Suppressor macrophage (primary cell): ENCODE measurements around the gene TUSC7.

ENCODE experiments used
- DNase-seq, 4 experiments: peaks; one replicate each; pipeline ENCODE4 v3.0.0-alpha.2; 2020 to 2022
- total RNA-seq, 17 experiments: gene quantifications; one replicate each; lab custom pipeline; 2026; ENCODE audit warnings: mixed read lengths in 6 of 17, inconsistent platforms in 3 of 17; lab: John Stamatoyannopoulos, UW

TUSC7 gene
- 0 to 0.88 (median 0) reads per million in 17 experiments for total RNA-seq

DNA sequence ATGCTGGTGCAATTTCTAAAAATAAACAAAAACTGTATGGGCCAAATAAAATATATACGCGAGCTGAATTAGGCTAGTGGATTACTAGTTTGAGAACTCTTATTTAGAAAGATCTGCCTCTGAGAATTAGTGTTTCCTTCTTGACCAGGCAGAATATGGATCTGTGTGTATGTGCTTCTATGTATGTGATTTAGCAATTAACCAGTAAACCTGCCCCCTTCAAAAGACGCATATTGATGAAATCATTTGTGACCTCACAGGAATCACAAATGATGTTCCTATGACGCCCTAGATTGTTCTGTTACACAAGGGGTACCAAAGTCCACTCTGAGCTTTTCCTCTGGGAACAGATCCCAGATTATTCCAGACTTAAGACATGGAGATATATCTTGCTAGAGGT, at the start of gene TUSC7:
Gene TUSC7, plus strand, starts transcription at position 301 of the 400 bp plus-strand sequence.
- DNase-seq = no peak

DNA sequence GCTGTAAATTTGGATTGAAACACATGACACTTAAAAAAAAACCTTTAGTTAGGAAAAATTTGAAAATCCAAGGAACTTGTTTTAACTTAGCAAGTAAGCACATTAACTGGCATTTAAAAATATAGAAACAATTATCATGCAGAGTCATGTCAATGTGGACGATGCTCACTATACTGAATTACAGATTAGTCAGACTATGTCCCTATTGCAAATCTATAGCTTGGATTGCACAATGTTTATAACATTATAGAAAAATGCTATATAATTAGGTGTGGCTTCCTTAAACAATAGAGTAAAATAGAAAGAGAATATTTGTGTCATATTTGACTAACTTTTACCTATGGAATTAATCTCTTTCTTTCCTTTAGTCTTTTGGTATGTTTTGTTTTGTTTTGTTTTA, 48.4 kb upstream of the TUSC7 start:
- no peak for DNase-seq

DNA sequence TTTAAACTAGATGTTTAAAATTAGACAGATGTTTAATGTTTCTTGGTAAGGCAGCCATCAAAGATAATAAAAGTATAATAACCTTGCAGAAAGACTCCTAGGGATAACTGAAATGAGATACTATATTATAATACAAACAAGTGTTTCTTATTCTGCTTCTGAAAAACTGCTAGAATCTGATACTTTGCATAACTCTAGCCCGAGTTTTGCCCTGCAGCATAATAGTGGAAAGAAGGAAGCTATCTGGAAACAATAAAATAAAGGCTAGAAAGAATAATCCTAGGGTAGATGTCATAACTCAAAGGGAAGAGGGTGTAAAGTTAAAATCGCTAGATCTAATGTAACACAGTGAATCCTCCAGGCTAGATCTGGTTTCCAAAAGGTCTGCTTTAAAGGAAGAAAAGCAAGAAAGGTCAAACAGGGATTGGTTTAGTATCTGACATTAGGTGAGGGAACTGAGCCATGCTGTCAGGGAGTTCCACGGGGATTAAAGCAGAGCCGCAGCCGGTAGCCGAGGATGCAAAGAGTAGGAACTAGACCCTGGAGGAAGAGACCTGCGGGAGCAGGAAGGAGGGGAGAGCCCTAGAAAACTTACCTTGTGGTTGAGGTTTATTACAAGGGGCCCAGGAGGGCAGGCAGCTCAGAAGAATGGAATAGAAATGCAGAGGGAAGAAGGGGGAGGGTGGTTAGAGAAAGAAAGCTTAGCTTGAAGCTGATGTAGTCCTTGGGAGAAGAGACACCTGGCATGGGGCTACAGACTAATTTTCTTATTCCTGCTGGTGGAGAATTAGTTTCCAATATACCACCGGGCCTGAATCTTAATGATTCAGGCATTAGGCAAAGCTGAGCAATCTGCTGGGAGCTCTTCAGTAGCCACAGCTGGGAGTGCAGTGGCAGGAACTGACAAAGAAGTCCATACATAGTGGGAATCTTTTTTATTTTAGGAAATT, 46.1 kb upstream of the TUSC7 start:
- no peak for DNase-seq

DNA sequence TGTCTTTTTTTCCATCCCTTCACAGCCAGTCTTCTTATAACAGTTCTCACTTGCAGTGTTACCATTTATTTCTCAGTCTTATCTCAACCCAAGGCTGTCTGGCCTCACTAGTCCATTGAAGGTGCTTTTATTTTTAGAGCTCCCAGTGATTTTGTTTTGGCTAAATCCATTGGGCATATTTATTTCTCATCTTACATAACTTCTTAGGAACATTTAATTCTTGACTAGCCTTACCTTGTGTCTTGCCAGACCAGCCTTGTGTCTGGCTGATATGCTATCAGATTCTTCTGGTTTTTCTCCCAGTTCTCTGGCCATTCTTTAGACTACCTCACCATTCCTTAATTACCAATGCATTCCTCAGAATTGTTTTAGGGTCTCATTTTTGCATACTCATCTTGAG, 42.3 kb upstream of the TUSC7 start:
- no peak for DNase-seq

DNA sequence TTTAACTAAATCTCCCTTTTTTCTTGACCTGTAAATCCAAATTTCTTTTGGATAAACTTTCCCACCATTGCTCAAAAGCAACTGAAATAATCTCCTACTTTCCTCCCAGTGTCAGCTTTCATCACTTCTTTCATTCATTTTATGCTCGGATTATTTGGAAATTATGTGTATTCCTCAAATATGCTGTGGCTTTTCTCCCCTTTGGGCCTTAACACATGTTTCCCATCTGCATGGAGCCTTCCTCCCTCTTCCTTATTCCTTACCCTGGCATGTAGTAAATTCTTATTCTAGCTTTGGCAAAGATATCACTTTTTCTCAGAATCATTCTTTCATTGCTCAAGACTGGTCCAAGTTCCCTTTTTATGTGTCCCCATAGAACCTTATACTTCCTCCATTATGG, 41.8 kb upstream of the TUSC7 start:
- DNase-seq = no peak

DNA sequence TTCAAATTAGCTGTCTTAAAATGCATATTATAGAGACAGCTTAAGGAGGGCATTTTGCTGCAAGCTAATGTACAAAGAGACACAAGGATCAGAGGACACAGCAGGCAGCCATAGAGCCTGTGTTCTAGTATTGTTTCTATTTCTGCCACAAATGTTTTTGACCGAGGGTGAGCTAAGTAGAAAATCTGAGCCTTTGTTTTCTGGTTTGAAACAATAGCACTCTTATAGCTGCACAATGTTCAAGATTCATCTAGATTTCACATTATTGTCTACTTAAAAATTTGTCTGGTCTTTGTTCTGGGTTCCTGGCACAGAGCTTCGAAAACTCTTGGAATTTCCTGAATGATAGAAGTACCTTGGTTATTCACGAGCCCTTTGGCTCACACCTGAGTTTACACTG, 40.0 kb upstream of the TUSC7 start:
- DNase-seq = no peak

DNA sequence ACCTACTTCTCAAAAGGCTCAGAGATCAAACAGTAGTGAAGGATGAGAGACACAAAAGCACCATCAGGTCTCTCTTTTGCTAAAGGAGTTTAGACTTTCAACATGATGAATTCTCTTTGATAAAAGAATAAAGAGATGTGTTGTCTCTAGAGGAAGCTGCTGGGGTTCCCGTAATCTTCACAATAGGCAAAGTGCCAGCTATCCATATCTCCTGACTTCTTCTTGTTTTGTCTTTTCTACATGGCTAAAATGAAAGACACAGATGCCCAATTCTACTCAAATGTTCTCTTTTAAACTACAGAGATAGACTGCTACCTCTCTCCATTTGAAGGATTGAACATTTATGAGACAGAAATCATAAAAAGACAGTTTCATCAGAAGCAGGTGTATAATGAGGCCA, 38.4 kb upstream of the TUSC7 start:
- DNase-seq = no peak

DNA sequence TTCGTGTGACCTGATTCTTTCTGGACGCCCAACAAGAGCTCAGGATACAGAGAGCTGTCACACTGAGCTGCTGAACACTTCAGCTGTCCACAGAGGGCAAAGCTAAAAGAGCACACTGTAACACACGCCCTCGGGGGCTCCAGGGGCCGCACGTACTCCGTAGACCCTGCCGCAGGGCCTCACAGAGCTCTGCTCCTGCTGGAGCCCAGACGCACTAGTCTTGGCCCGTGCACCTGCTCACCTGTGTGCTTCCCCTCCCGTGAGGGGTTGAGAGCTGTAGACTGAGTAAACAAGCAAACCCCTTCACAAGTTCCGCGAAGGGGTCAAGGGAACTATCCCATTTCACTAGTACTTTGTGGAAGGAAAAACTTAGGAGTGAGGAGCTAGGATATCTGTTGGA, 30.7 kb upstream of the TUSC7 start:
- no peak for DNase-seq

DNA sequence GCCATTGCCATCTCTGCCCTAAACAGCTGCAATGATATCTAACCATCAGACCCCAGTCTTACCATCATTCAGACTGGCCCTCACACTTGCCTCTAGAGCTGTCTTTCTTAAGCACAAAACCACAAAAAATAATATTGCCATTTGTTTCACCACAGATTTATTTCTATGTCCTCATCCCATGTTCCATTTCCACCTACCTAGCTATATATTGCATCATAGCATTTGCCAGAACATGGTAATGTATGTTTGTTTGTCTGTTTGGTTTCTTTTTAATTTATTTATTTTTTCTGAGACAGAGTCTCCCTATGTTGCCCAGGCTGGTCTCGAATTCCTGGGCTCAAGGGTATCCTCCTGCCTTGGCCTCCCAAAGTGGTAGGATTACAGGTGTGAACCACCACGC, 18.5 kb upstream of the TUSC7 start:
- no peak for DNase-seq

DNA sequence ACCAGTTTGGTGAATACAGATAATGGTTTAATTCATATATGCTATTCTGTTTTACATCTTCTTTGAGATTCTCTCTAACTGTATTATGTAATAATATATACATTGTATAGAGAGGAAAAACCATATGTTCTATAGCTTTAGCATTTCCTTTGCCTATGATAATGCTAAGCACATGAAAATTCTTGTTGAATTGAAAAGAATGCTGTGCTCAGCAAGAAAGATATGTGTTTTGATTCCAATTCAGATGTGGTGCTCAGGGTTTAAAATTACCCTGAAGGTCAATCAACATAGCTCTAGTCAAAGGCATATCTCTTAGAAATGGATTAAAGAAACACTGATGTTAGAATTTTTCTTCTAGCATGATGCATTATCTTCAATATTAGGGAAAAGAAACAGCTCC, 8.5 kb upstream of the TUSC7 start:
- DNase-seq = no peak

DNA sequence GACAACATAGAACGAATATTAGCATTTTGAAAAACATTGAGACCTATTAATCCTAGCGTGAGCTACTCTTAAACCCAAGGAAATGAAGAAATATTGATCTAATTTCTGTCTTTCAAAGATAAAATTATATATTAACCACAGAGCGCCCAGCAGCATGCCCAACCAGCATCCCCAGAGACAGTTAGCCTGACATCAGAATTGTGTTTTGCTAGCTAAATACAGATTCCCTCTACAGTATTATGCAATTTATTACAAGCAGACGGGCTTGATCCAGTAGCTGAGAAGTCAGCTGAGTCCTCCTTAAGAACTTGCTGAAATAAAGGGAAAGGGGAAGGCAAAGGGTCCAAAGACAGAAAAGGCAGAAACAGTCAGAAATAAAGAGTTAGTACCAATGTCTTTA, 7.2 kb upstream of the TUSC7 start:
- DNase-seq = no peak

DNA sequence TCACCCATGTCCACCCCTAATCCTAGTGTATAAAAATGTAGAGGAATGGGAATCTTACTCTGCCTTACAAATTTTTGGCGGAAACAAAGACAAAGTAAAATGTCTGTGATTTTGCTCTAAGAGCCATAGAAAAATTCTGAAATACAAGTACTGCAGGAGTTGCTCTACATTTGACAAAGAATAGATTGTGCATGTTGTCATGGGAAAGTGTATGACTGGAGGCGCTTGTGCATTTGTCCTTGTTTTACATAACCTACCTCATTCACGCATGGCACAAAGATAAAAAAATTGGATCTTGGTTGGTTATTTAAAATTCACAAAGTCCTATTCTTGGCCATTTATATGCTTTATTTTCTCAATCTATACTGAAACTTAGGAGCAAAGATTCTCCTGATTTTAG, 2.0 kb upstream of the TUSC7 start:
- no peak for DNase-seq

DNA sequence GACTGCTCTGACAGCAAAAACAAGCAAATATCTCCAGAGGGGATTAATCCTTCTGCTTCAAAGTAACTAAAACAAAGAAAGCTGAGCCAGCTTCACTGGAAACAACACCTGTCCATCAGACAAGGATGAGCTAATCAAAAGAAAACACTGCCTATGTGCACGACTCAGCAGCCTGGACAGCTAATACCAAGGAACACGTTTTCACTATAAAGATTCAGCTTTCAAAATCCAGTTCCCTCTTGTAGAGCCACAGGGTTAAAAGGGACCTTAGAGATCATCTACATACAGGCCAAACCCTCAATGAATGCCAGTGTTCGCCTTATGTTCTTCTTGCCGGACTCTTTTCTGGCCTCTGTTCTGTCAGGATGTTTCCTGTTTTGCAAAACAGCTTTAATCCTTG, 6.9 kb downstream of the TUSC7 start:
- no peak for DNase-seq

DNA sequence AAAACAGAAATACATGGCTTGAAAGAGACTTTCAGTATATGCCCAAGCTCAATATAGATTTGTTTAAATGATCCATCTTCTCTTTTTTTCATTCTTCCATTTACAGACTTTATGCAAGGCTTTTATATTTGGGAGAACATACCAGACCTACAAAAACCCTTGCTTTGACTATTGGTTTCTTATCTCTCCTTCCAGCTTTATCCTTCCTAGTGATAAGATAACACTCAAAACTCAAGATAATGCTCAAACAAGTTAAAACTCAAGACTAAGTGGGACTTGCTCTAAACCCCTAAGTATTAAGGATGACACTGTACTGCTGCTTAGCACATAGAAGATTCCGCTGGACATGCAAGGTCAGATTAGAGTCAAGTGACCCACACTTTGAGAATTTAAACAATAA, 8.0 kb downstream of the TUSC7 start:
- no peak for DNase-seq

DNA sequence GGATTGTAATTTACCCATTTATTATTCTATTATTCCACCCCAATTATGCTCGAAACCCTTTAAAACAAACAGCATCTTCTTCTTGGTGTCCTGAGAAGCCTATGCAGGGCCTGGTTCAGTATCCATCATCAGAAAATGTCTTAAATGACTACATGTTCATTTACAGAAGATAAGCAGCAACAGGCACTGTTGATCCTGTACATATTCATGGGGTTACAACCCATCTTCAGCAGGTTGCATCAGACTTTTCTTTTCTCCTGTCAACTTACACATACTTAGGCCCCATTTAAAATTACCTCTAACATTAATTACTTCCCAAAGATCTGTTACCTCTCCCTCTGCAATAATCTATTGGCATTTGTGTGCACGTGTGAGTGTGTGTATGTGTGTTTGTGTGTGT, 18.9 kb downstream of the TUSC7 start:
- no peak for DNase-seq

DNA sequence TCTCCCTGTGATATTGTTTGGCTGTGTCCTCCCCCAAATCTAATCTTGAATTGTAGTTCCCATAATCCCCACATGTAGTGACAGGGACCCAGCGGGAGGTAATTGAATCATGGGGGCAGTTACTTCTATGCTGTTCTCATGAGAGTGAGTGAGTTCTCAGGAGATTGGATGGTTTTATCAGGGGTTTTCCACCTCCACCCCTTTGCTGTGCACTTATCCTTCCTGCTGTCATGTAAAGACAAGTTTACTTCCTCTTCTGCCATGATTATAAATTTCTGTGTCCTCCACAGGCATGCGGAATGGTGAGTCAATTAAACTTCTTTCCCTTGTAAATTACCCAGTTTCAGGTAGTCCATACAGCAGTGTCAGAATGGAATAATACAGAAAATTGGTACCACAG, 24.7 kb downstream of the TUSC7 start:
- no peak for DNase-seq

DNA sequence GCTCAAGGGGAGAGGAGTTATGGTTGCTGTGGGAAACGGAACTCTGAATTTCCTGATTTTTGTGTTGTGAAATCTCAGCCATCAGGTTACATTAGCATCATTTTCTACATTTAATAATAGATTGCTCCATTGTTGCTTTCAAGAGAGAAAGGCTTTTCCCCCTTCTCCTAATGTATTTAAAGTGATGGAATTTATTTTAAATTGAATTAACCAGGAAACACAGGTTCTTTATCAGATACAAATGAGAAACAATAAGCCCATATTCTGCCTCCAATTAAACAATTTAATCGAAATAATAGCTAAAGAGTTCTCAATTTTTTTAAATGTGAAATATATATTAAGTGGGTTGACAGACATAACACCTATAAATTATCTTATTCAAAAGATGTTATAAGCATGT, 30.1 kb downstream of the TUSC7 start:
- no peak for DNase-seq

DNA sequence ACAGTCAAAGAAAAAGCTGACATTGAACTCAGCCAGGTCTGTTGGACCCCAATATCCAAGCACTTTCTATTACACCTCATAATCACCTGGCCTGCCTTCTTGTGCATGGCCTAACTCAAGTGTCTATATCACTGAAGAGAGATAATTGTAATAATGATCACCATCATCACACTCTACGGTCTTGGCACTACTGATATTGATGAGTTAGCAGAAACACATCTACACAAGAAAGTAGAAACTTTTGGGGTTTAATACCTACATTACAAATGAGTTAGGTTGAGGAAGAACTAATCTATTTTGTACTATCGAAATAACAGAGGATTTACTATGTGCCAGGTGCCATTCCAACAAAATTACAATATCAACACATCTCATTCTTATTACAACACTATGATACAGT, 30.7 kb downstream of the TUSC7 start:
- DNase-seq = no peak

DNA sequence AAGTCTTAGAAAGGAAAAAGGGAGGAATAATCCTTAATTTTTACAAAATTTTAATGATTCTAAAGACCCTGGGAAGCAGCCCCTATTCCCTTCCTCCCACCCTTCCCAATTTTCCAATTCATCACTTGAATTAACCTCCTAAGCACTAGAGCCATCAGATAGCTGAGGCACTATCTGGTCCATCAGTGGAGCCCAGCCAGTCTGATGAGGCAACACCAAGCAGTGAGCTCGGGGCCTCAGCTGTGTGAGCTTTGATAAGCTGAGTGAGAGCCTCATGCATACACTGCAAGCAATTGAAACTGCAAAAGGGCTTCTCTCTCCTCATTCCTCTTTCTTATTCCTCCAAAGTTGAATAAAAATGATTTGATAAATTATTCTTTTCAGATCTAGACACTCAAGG, 31.9 kb downstream of the TUSC7 start:
- no peak for DNase-seq

DNA sequence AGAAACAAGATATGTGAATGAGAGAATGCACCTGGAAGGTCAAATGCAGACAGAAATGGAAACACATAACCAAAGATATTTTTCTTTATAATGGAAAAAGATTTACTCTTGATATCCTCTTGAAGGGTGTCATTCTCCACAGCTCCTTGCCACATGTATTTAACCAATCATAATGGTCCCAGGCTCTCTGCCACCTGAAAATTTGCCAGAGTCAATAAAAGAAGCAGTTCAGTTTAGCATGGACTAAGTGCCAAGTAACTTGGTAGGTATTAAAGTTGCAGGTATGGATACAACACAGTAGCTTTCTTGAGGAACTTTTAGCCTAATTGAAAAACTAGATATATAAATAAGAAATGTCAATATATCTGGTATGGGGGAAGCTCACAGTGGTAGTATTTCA, 33.5 kb downstream of the TUSC7 start:
- DNase-seq = no peak

DNA sequence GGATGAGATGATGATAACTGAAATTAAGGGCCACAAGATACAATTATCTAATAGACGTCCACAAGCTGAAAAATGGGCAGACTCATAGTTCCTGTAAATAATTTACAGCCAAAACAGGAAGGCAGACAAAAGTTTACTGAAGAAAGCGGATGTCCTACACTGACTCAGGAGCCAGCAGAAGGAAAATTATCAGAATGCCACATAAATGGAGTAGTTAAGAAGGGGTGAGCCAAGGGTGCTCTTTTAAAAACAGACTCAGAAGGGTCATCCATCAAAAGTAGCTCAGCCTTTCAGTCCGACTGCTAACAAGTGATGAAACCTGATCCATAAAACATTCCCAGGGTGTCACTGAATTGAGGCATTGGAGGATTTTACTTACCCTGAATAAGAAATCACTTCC, 39.8 kb downstream of the TUSC7 start:
- no peak for DNase-seq

DNA sequence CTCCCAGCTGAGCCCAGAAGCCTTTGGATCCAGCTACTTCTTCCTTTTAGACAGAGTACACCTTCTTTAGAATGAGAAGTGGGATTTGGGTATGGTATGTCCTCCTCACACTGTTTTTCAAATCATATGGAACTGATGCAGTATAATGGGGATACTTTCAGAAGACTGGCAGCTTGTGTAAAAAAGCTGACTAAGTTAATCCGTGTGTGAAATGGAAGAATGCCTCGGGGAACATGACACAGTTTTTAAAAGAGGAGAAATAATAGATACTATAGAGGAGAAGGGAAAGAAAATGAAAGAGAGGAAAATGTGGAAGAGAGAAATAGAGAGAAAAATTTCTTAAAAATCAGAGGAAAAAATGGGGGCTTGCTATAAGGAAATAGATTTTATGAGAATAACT, 47.7 kb downstream of the TUSC7 start:
- DNase-seq = no peak

DNA sequence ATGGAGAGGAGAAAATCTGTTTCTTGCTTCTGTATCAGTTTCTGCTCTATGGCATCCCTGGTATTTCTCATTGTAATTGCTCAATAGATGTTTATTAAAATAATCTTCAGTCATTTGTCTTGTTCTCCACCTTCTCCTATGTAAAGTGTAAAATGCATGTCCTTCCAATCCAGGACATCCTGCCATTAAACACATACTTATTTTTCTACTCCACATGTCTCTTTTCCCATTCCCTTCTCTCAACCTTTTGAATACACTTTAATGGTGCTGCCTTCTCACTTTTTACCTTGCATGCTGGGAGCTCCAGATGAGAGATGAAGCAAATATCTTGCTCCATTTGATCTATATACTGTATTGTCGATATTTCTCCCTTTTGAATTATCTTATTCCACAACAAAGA, 49.7 kb downstream of the TUSC7 start:
- no peak for DNase-seq
